ENCODE measurements around the gene TNS3. TPM values are rescaled to one million over a fixed set of nuclear protein-coding genes. Genes with fewer than 3 reads are reported as not detected.
"Not testable (repeated sequence)": the region's sequence is repeated elsewhere in the genome, so short reads cannot be mapped to it uniquely, and the experiment has no call there.

Gene TNS3
- total and polyA plus RNA-seq, 2 donors (not counting 3 experiments of a cell fraction or from before 2014, with no cell fraction given): 10.4 to 45.1 TPM

DNA sequence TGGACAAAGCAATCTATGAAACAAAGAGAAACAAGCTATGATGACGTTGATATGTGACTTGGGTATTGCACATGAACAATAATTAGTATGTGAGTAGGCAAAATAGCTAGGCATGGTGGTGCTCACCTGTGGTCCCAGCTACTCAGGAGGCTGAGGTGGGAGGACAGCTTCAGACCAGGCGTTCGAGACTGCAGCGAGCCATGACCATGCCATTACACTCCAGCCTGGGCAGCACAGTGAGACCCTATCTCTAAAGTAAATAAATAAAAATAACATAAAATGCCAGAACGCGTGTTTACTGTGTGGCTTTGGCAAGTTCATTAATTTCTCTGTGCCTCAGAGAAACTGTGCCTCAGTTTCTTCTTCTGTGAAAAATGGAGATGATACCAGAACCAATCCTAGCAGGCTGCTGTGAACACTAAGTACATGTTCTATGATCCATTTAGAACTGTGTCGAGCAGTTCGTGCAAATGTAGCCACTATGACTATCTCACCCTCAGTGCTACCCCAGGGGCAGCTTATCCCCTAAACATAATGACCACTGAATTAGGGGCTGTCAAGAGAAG, 9.3 kb upstream of the TNS3 start:
- Histone ChIP-seq H3K79me2 (ENCODE audit: control insufficient read depth, insufficient read depth, low read length) (no peaks in the 10 kb centered on the region), H2AFZ (ENCODE audit: low read depth, low read length) (no peak overlapping the region), H3K4me3 (replicated peaks in 1 of 3; ENCODE audit: insufficient read depth in 1 of 3, low read depth in 1 of 3, low read length in 3 of 3) (no peak overlapping the region), H3K27me3 (ENCODE audit: control insufficient read depth in 2 of 2, insufficient read depth in 2 of 2, low read length in 2 of 2) (no peaks in the 10 kb centered on the region), H3K27ac (ENCODE audit: insufficient read depth, low read depth, low read length) (no peak overlapping the region), H3K9me3 (replicated peaks; ENCODE audit: control insufficient read depth, insufficient read depth, low read length) (no peaks in the 10 kb centered on the region), H3K9ac (replicated peaks; ENCODE audit: extremely low read depth, insufficient read depth, low read length) (no peak overlapping the region), H3K36me3 (ENCODE audit: control insufficient read depth in 2 of 2, extremely low read depth in 1 of 2, insufficient read depth in 2 of 2, low read length in 2 of 2) (no peaks in the 10 kb centered on the region), H3K4me1 (ENCODE audit: control insufficient read depth, extremely low read depth, insufficient read depth, low read length) (no peaks in the 10 kb centered on the region), H3K4me2 (ENCODE audit: insufficient read depth, low read length) (no peak overlapping the region), H3K9me1 (replicated peaks; ENCODE audit: control insufficient read depth, extremely low read depth, insufficient read depth, low read length) (no peaks in the 10 kb centered on the region), H4K20me1 (replicated peaks; ENCODE audit: control insufficient read depth, extremely low read depth, insufficient read depth, low read length) (no peaks in the 10 kb centered on the region)
- no peak for FAIRE-seq
- CTCF ChIA-PET: interaction anchor here (1.4 to 3.4 kb wide), 3 partner anchors 9 to 325 kb away, joined by 4 to 10 read pairs (median 4); partner anchors contain the start of gene TNS3
- intact Hi-C loops (cut with micrococcal nuclease) (no loop called here), dilution Hi-C loops (cut with MboI; ENCODE audit: extremely low pct_ligation_motif_present, low sequenced_read_pairs) (no loop called here)
- DNase-seq (ENCODE audit: low read depth, low spot score): no peak
- POLR2A ChIA-PET: no interaction called here
- no TSS peak for BruUV-seq (replicated peaks)
- TF ChIP-seq MYC (IDR thresholded peaks at IDR 0.05; ENCODE audit: low read depth, low read length): no peak
- no peak for TF ChIP-seq GATA2 (IDR thresholded peaks at IDR 0.05; ENCODE audit: insufficient read depth, insufficient read length, low read depth, low read length)
- TF ChIP-seq POLR2AphosphoS5 (IDR thresholded peaks at IDR 0.05; ENCODE audit: insufficient read depth, low read depth, low read length): no peak
- no peak for TF ChIP-seq POLR2A (IDR thresholded peaks at IDR 0.05; ENCODE audit: low read depth, low read length)
- no peak for TF ChIP-seq FOS (IDR thresholded peaks at IDR 0.05; ENCODE audit: borderline replicate concordance, insufficient read depth, low read length)
- TF ChIP-seq, protein P1, sequence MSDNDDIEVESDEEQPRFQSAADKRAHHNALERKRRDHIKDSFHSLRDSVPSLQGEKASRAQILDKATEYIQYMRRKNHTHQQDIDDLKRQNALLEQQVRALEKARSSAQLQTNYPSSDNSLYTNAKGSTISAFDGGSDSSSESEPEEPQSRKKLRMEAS (IDR thresholded peaks at IDR 0.05; ENCODE audit: insufficient read depth, insufficient read length): no peak
- no peak for TF ChIP-seq EZH2 (IDR thresholded peaks at IDR 0.05; ENCODE audit: borderline replicate concordance, low read depth, low read length, severe bottlenecking)
- TF ChIP-seq JUN (IDR thresholded peaks at IDR 0.05; ENCODE audit: borderline replicate concordance, insufficient read depth, insufficient read length, low read depth): no peak

DNA sequence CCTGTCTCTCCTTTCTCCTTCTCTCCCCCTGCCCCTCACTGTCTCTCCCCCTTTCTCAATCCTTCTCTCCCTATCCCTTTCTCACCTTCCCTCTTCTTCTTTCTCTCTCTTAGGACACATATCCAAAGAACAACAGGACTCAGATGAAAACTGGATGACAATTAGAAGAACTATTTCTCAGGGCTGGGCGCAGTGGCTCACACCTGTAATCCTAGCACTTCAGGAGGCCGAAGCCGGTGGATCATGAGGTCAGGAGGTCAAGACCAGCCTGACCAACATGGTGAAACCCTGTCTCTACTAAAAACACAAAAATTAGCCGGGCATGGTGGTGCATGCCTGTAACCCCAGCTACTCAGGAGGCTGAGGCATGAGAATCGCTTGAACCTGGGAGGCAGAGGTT, 8.3 kb upstream of the TNS3 start:
- H3K79me2 ChIP-seq (ENCODE audit: control insufficient read depth, insufficient read depth, low read length); H3K4me1 ChIP-seq (ENCODE audit: control insufficient read depth, extremely low read depth, insufficient read depth, low read length); H3K27ac ChIP-seq (ENCODE audit: insufficient read depth, low read depth, low read length); DNase-seq (ENCODE audit: low read depth, low spot score); dilution Hi-C loops (cut with MboI; ENCODE audit: extremely low pct_ligation_motif_present, low sequenced_read_pairs); POLR2A ChIA-PET; H3K4me2 ChIP-seq (ENCODE audit: insufficient read depth, low read length); H3K9me3 ChIP-seq (replicated peaks; ENCODE audit: control insufficient read depth, insufficient read depth, low read length); H3K36me3 ChIP-seq (ENCODE audit: control insufficient read depth in 2 of 2, extremely low read depth in 1 of 2, insufficient read depth in 2 of 2, low read length in 2 of 2); H4K20me1 ChIP-seq (replicated peaks; ENCODE audit: control insufficient read depth, extremely low read depth, insufficient read depth, low read length); H3K4me3 ChIP-seq (replicated peaks in 1 of 3; ENCODE audit: insufficient read depth in 1 of 3, low read depth in 1 of 3, low read length in 3 of 3); H2AFZ ChIP-seq (ENCODE audit: low read depth, low read length); H3K9me1 ChIP-seq (replicated peaks; ENCODE audit: control insufficient read depth, extremely low read depth, insufficient read depth, low read length); FAIRE-seq; H3K27me3 ChIP-seq (ENCODE audit: control insufficient read depth in 2 of 2, insufficient read depth in 2 of 2, low read length in 2 of 2); BruUV-seq (replicated peaks); intact Hi-C loops (cut with micrococcal nuclease); H3K9ac ChIP-seq (replicated peaks; ENCODE audit: extremely low read depth, insufficient read depth, low read length): not testable (repeated sequence)
- CTCF ChIA-PET: interaction anchor here (3.4 kb wide), 1 partner anchor 8 kb away, joined by 10 read pairs; the partner anchor contains the start of gene TNS3

All from endothelial cell of umbilical vein (primary cell).